Measurements from ENCODE around the gene OPCML.

DNA sequence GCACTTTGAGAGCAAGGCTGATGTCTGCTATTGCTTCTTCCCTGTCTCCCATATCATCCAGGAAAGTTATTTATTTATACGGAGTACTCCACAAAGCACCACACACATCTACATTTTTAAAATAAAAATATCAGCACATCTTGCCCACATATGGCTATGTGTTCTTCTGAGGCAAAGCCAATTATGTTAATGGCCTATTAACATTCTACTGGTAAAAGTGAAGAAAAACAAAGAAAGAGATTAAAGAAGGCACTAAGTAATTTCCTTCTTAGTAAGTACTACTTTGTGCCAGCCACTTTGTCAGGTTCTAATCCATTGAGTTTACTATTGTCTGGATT is 548.7 kb downstream of the OPCML start:
- TF ChIP-seq, protein P1, sequence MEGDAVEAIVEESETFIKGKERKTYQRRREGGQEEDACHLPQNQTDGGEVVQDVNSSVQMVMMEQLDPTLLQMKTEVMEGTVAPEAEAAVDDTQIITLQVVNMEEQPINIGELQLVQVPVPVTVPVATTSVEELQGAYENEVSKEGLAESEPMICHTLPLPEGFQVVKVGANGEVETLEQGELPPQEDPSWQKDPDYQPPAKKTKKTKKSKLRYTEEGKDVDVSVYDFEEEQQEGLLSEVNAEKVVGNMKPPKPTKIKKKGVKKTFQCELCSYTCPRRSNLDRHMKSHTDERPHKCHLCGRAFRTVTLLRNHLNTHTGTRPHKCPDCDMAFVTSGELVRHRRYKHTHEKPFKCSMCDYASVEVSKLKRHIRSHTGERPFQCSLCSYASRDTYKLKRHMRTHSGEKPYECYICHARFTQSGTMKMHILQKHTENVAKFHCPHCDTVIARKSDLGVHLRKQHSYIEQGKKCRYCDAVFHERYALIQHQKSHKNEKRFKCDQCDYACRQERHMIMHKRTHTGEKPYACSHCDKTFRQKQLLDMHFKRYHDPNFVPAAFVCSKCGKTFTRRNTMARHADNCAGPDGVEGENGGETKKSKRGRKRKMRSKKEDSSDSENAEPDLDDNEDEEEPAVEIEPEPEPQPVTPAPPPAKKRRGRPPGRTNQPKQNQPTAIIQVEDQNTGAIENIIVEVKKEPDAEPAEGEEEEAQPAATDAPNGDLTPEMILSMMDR (conservative IDR thresholded peaks at IDR 0.05; ENCODE audit: low read depth, low read length): no peak
- TF ChIP-seq EZH2 (IDR thresholded peaks at IDR 0.05; ENCODE audit: borderline replicate concordance, low read depth, low read length, poor library complexity, severe bottlenecking): no peak

All from A673 (cell line).